Heart right ventricle (tissue), 16 donors: ENCODE measurements around the gene TMTC1. TPM values are rescaled to one million over a fixed set of nuclear protein-coding genes. Genes with fewer than 3 reads are reported as not detected.
A peak's percentile ranks its signal among the peaks of the same experiment; 100 is the strongest.

Experiments used
- ATAC-seq, 8 donors: fragments of 200-7000 bp; cut with Tn5 transposase; one replicate each; pipeline ENCODE4 v1.9.1; 2020; ENCODE audit warnings: mild to moderate bottlenecking in 8 of 8, moderate library complexity in 8 of 8, moderate number of reproducible peaks in 1 of 8
- DNase-seq, 2 donors: peaks; one replicate each; pipeline ENCODE4 v3.0.0-alpha.2; 2020
- H3K27ac ChIP-seq, 10 donors: fragments of 200-600 bp; sonication (generic) in 2 of 10; one replicate each; pipeline versions ENCODE4 v1.5.0 to v1.8.0; 2020 to 2022; ENCODE audit warnings: mild to moderate bottlenecking in 3 of 10
- H3K27me3 ChIP-seq, 7 donors: fragments of 200-600 bp; one replicate each; pipeline ENCODE4 v1.8.0; 2021 to 2022; ENCODE audit warnings: mild to moderate bottlenecking in 2 of 7
- H3K36me3 ChIP-seq, 9 donors: fragments of 200-600 bp; sonication (generic) in 1 of 9; one replicate each; pipeline versions ENCODE4 v1.5.0 to v1.8.0; 2020 to 2022; ENCODE audit warnings: mild to moderate bottlenecking in 2 of 9
- H3K4me1 ChIP-seq, 9 donors: fragments of 200-600 bp; sonication (generic) in 1 of 9; one replicate each; pipeline versions ENCODE4 v1.5.0 to v1.8.0; 2020 to 2022; ENCODE audit warnings: mild to moderate bottlenecking in 4 of 9
- H3K4me3 ChIP-seq, 10 donors: fragments of 200-600 bp; sonication (generic) in 2 of 10; one replicate each; pipeline versions ENCODE4 v1.5.0 to v1.8.0; 2020 to 2022; ENCODE audit warnings: mild to moderate bottlenecking in 7 of 10, moderate library complexity in 2 of 10
- H3K9me3 ChIP-seq, 11 donors: fragments of 200-600 bp in 10 of 11; sonication (generic) in 2 of 11; one replicate each; pipeline versions ENCODE4 v1.5.0 to v1.8.0; 2013 to 2022; ENCODE audit warnings: mild to moderate bottlenecking in 2 of 11, control low read depth in 1 of 11, moderate library complexity in 1 of 11
- CTCF ChIP-seq, 9 donors: fragments of 200-600 bp; sonication (generic) in 2 of 9; IDR thresholded peaks; one replicate each; pipeline versions ENCODE4 v1.5.0 to v1.8.0; 2021 to 2022; ENCODE audit warnings: antibody characterized with exemption in 9 of 9, mild to moderate bottlenecking in 5 of 9, moderate library complexity in 1 of 9
- WGBS, 2 donors: extraction: QIAGEN DNeasy Blood & Tissue Kit; methylation state at CpG; one replicate each; pipeline ENCODE4 v1.1.7; 2013; ENCODE audit warnings: inconsistent platforms in 1 of 2; 5-methylcytosine and 5-hydroxymethylcytosine counted together
- intact Hi-C, 10 donors: fragments of 100-400 bp; cut with DNase I; formaldehyde crosslinking; loops; one replicate each; pipeline versions ENCODE4 v1.11.1 to v1.14.2; 2022
- polyA plus RNA-seq, 2 donors: library from polyadenylated mRNA; stranded (reverse); fragments of 200-250 nt; gene quantifications; one replicate each; pipeline ENCODE4 v1.2.3, GENCODE V29; 2013
- total RNA-seq, 10 donors: library from RNA; stranded (reverse); fragmentation: NEBNext Ultra II Directional in 3 of 10; extraction: Animal tissue kit (Norgen Biotek cat#: 25700) in 3 of 10; gene quantifications; one replicate each; pipeline versions ENCODE4 v1.2.1 to v1.2.4, GENCODE V29; 2021 to 2023
- donor health status: Arrhythmogenic right ventricular cardiomyopathy.
- donor health status: ischemic (EF 13 %, LVEDD 7.1; RV severe dilation, severe dysfunction).
- donor health status: healthy with polysubstance abuse.
- donor health status: DM: no; HTN: yes; CAD: no.
- donor health status: DM: no; HTN: no; CAD: no.
- donor health status: ischemic (EF 25% LVEDD 6.9; RV normal size, moderate dysfunction).
- donor health status: ischemic (EF 25% LVEDD 5.7; RV mildly dilated, moderate dysfunction).
- donor health status: healthy.
- donor health status: DM: yes; HTN: yes; CAD: no.
- donor health status: Ischemic cardiomyopathy.
- donor health status: ischemic (EF 35%, LVEDD 5.7; RV mildly dilated, moderate dysfunction).
- donor health status: nonischemic (EF 11% LVEDD 7.7; RV severe dilation, severe dysfunction).
- donor health status: DM: yes; HTN: yes; CAD: no.
- donor health status: PGD.
- donor health status: ischemic (EF 29% LVEDD 5.4; RV normal size, mild dysfunction).
- donor health status: nonischemic (EF 23%, LVEDD 6.1; RV moderate dilation, normal function).

TMTC1 gene
- total and polyA plus RNA-seq, 12 donors, result 9.6 to 54.2 (median 22.9) TPM

- H3K9me3 ChIP-seq, result no peaks in the 10 kb centered on the region
- DNase-seq (no peak), ATAC-seq (no peak)
- H3K27ac ChIP-seq, result peak overlapping the region in 4 of 10 donors; percentile 0 to 25 (median 8)
- H3K4me1 ChIP-seq, result peaks cover 23 to 92% (median 78%) of the 10 kb centered on the region in 9 donors
- 88 to 91% methylated on average over 2 of the region's 2 CpGs for WGBS, 2 donors
- intact Hi-C loops, result loop anchor here in 1 of 10 donors (10.0 kb wide), 1 partner anchor 177 kb away; no protein-coding TSS in a partner anchor
- H3K36me3 ChIP-seq, result peaks cover 0 to 13% (median 0%) of the 10 kb centered on the region in 9 donors
- TF ChIP-seq CTCF (IDR thresholded peaks at IDR 0.05), result no peak
- no peak overlapping the region for H3K4me3 ChIP-seq
- no peaks in the 10 kb centered on the region for H3K27me3 ChIP-seq
Observed at GRCh38 chr12:29732191-29732590, 51.6 kb downstream of the TMTC1 start.

DNA sequence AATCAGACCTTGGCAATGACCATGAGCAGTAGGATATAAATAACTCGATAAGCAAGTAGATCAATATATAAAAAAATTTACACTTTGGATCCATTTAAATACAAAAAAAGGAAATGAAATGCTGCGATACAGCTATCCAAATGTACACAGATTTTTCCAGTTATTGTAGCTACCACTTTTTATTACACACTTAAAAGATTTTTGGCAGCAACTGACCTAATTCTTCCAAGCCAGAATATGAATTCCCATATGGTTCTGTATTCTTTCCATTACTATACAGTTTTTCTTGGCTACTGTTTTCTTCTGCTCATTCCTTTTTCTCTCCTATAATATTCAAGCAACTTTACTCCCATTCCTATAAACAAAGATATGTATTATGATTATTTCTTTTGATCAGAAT is 52.2 kb downstream of the TMTC1 start:
- intact Hi-C loops, result loop anchor here in 1 of 10 donors (10.0 kb wide), 1 partner anchor 177 kb away; no protein-coding TSS in a partner anchor
- no peak for DNase-seq
- TF ChIP-seq CTCF (IDR thresholded peaks at IDR 0.05), result no peak
- H3K4me3 ChIP-seq, result no peak overlapping the region
- peaks cover 0 to 13% (median 0%) of the 10 kb centered on the region in 9 donors for H3K36me3 ChIP-seq
- H3K9me3 ChIP-seq, result no peaks in the 10 kb centered on the region
- H3K27ac ChIP-seq, result peak overlapping the region in 1 of 10 donors; percentile 24
- H3K4me1 ChIP-seq, result peaks cover 21 to 92% (median 80%) of the 10 kb centered on the region in 9 donors
- no peaks in the 10 kb centered on the region for H3K27me3 ChIP-seq
- WGBS, 2 donors, result 57 to 66% methylated on average over 2 of the region's 2 CpGs
- no peak for ATAC-seq

- peaks cover 21 to 93% (median 82%) of the 10 kb centered on the region in 9 donors for H3K4me1 ChIP-seq
- H3K4me3 ChIP-seq, result no peak overlapping the region
- DNase-seq (no peak), ATAC-seq (no peak)
- no peaks in the 10 kb centered on the region for H3K27me3 ChIP-seq
- TF ChIP-seq CTCF (IDR thresholded peaks at IDR 0.05), result no peak
- no peaks in the 10 kb centered on the region for H3K9me3 ChIP-seq
- peak overlapping the region in 2 of 10 donors; percentile 0 to 8 for H3K27ac ChIP-seq
- peaks cover 0 to 8% (median 0%) of the 10 kb centered on the region in 9 donors for H3K36me3 ChIP-seq
- intact Hi-C loops, result loop anchor here in 1 of 10 donors (10.0 kb wide), 1 partner anchor 176 kb away; no protein-coding TSS in a partner anchor
- 72 to 77% methylated on average over 5 of the region's 5 CpGs for WGBS, 2 donors
Observed at GRCh38 chr12:29730481-29730880, 53.3 kb downstream of the TMTC1 start.

DNA sequence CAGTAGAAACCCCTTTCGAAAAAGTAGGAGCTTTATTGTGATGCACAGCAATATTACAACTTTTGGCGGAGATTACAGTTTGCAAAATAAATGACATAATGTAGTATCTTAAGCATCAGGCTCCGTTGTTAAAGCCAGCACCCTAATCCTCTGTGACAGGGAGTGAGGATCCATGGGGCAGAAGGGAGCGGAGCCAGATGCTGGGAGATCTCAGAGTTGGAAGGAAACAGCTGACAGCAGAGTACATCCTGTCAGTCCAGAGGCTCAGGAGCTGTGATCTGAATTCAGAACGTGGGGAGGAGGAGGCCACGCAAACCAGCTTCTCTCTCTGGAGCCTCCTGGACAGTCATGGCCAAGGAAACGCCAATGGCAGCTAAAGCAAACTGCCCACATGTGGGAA is 55.7 kb downstream of the TMTC1 start:
- peak overlapping the region in 6 of 10 donors; percentile 24 to 83 (median 44) for H3K27ac ChIP-seq
- no peak overlapping the region for H3K4me3 ChIP-seq
- peaks cover 15 to 77% (median 67%) of the 10 kb centered on the region in 9 donors for H3K4me1 ChIP-seq
- H3K27me3 ChIP-seq, result no peaks in the 10 kb centered on the region
- ATAC-seq (peak in 1 of 8 donors; percentile 20), DNase-seq (no peak)
- no peak for TF ChIP-seq CTCF (IDR thresholded peaks at IDR 0.05)
- no peaks in the 10 kb centered on the region for H3K36me3 ChIP-seq
- 56 to 60% methylated on average over 7 of the region's 7 CpGs for WGBS, 2 donors
- intact Hi-C loops, result loop anchor here in 3 of 10 donors (5.0 to 10.0 kb wide), 3 partner anchors 54 to 166 kb away; partner anchors contain the start of gene TMTC1 (in 1 of the 3)
- no peaks in the 10 kb centered on the region for H3K9me3 ChIP-seq
